A673 (cell line): ENCODE measurements around the gene PTS.

Experiments
- CTCF ChIP-seq: fragments of 300-800, 200-600 bp; sonication (generic); conservative IDR thresholded peaks from 2 replicates; pipeline ENCODE4 v1.5.1; 2017; ENCODE audit warnings: low read depth, mild to moderate bottlenecking, antibody characterized with exemption, low read length, moderate library complexity, mixed read lengths
- EZH2 ChIP-seq: fragments of 200-600 bp; sonication (generic); IDR thresholded peaks from 2 replicates; pipeline ENCODE4 v1.6.1; 2017; ENCODE audit warnings: borderline replicate concordance, low read depth, mild to moderate bottlenecking, mixed read lengths, antibody characterized with exemption, low read length; ENCODE audit not compliant: poor library complexity, severe bottlenecking

GRCh38 chr11:112229746-112230433 lies 3.7 kb downstream of the PTS start:
- TF ChIP-seq EZH2 (no peak), CTCF (no peak)
